NCI-H1092 (cell line): ENCODE results near the gene HNRNPUL2.
"Not testable (repeated sequence)": the region's sequence is repeated elsewhere in the genome, so short reads cannot be mapped to it uniquely, and the experiment has no call there.

ENCODE experiments used
- DNase-seq: peaks from one replicate; lab custom pipeline; 2025; lab: John Stamatoyannopoulos, UW

The HNRNPUL2 gene

DNA sequence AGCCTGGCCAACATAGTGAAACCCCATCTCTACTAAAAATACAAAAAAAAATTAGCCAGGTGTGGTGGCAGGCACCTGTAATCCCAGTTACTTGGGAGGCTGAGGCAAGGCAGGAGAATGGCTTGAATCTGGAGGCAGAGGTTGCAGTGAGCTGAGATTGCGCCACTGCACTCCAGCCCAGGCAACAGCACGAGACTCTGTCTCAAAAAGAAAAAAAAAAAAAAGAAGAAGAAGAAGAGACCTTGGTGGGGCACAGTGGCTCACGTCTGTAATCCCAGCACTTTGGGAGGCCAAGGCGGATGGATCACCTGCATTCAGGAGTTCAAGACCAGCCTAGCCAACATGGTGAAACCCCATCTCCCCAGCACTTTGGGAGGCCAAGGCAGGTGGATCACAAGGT, 23.3 kb downstream of the HNRNPUL2 start:
- not testable (repeated sequence) for DNase-seq

GRCh38 chr11:62702246-62702645, 25.0 kb downstream of the HNRNPUL2 start:
- no peak for DNase-seq

- peak; percentile 75 for DNase-seq
Measured at GRCh38 chr11:62694455-62695167, 32.6 kb downstream of the HNRNPUL2 start.

- DNase-seq, result not testable (repeated sequence)
Measured at GRCh38 chr11:62693624-62694023, 33.6 kb downstream of the HNRNPUL2 start.

- no peak for DNase-seq
Measured at GRCh38 chr11:62689421-62690183, 37.7 kb downstream of the HNRNPUL2 start, which contains the start of gene LRRN4CL. Gene LRRN4CL, minus strand, starts transcription at chr11:62689530. Its CDS starts 1,022 bp downstream, at chr11:62688508.

DNA sequence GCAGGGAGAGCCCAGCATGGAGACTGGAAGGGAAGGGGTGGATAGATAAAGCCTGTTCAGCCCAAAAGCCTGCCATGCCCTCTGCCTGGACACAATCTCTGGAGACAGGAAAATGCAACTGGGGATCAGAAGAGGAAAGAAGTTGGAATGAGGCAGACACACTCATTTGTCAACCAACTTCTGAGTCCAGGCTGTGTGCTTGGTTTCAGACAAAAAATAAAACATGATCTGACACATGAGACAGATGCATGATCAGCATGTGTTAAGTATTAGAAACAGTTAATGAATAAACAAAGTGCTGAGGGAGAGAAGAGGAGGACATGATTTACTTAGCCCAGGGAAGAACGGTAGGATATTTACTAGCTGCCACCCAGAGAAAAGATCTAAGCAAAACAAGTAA, 38.8 kb downstream of the HNRNPUL2 start:
- DNase-seq, result no peak

- DNase-seq, result no peak
Measured at GRCh38 chr11:62687508-62688396, 39.5 kb downstream of the HNRNPUL2 start.

GRCh38 chr11:62682518-62682917, 44.7 kb downstream of the HNRNPUL2 start:
- no peak for DNase-seq

DNA sequence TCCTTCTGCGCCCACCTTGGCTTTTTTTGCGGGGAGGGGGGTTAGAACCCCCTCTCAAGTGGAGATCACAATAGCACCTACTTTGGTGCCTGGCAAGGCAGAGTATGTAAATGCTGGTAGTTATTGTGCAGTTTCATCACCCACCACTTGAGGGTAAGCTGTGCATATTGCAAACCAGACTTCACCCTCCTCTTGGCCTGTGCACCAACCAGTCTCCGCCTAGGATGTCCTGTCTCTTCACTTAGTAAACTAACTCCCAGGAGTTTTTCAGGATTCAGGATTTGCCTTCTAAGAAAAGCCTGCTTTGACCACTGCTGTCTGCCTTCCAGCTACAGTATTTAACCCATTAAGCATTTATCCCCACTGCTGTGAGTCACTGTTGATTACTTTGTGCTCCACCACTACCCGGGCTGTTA, 46.4 kb downstream of the HNRNPUL2 start:
- DNase-seq, result peak; percentile 40

- DNase-seq, result peak; percentile 89
Measured at GRCh38 chr11:62678770-62679696, 48.2 kb downstream of the HNRNPUL2 start, which contains the start of gene UBXN1. Gene UBXN1, minus strand, starts transcription at chr11:62679073. Its CDS starts 150 bp downstream, at chr11:62678923.

DNA sequence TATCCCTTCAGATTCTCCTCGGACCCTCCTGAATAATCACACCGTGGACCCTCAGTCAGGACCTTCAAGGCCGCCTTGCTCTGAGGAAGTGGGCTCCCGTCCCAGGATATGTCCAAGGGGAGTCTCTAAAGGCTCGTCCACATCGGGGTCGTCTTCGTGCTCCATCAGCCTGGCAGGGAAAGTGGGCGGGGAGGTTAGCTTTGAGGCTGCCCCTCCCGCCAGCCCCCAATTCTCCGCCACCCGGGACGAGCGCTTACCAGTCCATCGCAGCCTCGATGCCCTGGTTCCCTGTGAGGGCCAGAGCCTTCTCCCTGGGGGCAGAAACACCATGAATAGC, 48.9 kb downstream of the HNRNPUL2 start:
- DNase-seq, result no peak

DNA sequence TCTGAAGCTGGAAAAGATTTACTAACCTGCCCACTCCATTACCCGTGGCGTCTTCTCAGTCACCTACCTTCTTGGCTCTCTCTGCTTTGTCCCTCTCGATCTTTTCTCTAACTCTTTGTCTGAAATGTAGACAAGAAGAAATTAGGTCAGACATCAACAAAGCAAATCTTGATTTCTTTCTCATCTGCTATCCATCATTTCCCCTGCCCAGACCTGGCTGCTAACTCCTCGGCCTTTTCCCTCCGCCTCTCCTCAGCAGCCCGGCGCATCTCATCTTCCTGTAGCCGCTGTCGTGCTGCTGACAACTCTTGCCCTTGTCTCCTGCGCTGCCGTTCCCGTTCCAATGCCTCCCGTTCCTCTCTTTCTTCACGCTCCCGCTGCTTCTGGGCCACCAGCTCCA, 49.5 kb downstream of the HNRNPUL2 start:
- DNase-seq, result no peak

GRCh38 chr11:62677156-62677555, 50.1 kb downstream of the HNRNPUL2 start:
- no peak for DNase-seq

GRCh38 chr11:62676698-62677097, 50.6 kb downstream of the HNRNPUL2 start:
- no peak for DNase-seq

DNA sequence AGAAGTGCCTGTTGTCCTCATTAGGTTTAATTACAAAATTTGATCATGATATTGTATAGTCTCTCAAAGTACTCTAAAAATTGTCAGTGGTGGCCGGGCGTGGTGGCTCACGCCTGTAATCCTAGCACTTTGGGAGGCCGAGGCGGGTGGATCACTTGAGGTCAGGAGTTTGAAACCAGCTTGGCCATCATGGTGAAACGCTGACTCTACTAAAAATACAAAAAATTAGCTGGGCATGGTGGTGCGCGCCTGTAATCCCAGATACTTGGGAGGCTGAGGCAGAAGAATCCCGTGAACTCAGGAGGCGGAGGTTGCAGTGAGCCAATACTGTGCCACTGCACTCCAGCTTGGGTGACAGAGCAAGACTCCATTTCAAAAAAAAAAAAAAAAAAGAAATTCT, 51.8 kb downstream of the HNRNPUL2 start:
- not testable (repeated sequence) for DNase-seq

- no peak for DNase-seq
Measured at GRCh38 chr11:62673196-62673525, 54.1 kb downstream of the HNRNPUL2 start.

- DNase-seq, result peak; percentile 77
Measured at GRCh38 chr11:62671608-62672389, 55.5 kb downstream of the HNRNPUL2 start, which contains the start of the genes LBHD1 and UQCC3. Gene LBHD1, minus strand, starts transcription at chr11:62672267. Its CDS starts 2,236 bp downstream, at chr11:62670031. Gene UQCC3, plus strand, starts transcription at chr11:62671673. Its CDS starts 73 bp downstream, at chr11:62671746.

DNA sequence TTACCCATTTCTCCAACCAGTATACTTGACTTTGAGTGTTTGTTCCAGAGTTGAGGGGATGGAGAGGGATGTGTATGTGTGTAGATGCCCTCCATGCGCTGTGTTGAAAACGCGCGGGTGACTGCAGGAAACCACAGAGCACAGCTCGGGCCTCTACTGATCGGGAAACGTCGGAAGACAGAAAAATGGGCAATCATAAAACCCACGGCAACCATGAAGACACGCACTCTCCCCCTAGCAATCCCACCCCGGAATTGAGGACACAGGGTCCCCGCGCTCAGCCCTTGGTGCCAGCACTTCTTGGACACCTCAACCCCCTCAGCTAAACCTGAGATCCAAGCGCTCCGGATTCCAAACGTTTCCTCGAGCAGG, 56.0 kb downstream of the HNRNPUL2 start:
- no peak for DNase-seq

DNA sequence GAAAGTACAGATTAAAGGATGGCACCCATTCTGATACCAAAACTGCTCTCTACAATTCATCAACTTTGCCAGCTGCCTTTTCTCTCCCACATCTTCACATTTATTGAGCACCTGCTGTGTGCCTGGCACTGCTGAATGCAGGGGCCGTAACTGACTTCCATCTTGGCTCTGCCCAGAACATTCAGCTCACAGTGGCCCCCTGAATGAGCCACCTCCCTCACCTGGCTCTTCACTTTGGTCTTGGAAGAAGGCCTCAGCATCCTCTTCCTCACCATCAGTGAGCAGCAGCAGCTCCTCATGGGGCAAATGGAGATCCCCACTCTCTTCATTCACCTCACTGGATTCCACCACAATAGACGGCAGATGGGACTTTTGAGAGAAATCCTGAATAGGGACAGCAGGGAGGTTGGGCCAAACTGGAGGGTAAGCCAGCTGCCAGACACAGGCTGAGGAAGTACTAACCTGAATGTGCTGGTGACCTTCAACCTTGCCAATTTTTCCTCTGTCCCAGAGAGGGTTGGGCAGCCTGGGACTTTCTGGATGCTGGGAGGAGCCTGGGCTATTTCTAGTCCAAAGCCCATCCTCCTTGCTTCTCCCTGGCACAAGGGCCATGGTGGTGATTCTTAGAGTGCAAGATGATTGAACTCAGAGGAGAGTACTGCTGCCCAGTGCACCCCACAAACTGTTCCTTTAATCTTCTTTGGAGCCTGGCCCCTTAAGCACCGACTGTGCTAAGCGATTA, 57.7 kb downstream of the HNRNPUL2 start:
- DNase-seq, result no peak

DNA sequence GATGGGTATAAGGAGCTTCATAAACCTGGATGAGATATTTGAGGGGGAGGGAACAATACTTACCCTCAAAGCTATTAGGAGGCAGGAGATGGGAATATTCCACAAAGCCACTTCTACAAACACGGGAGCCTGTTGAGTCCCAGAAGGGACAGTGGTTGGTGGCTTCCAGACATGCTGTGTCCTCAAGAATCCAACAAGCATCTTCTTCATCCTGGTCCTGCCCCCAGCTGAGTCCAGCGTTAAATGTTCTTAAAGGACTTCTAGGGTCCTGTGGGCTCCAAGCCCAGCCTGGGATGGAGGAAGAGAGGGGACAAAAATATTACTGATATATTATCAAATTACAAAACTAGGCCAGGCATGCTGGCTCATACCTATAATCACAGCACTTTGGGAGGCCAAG, 59.8 kb downstream of the HNRNPUL2 start:
- DNase-seq, result no peak
